Measurements from ENCODE around the gene NFAT5. TPM values are rescaled to one million over a fixed set of nuclear protein-coding genes. Genes with fewer than 3 reads are reported as not detected.

Gene NFAT5
- total and polyA plus RNA-seq, 2 donors (not counting 3 experiments of a cell fraction or from before 2014, with no cell fraction given) = 17.2 to 49.5 TPM

DNA sequence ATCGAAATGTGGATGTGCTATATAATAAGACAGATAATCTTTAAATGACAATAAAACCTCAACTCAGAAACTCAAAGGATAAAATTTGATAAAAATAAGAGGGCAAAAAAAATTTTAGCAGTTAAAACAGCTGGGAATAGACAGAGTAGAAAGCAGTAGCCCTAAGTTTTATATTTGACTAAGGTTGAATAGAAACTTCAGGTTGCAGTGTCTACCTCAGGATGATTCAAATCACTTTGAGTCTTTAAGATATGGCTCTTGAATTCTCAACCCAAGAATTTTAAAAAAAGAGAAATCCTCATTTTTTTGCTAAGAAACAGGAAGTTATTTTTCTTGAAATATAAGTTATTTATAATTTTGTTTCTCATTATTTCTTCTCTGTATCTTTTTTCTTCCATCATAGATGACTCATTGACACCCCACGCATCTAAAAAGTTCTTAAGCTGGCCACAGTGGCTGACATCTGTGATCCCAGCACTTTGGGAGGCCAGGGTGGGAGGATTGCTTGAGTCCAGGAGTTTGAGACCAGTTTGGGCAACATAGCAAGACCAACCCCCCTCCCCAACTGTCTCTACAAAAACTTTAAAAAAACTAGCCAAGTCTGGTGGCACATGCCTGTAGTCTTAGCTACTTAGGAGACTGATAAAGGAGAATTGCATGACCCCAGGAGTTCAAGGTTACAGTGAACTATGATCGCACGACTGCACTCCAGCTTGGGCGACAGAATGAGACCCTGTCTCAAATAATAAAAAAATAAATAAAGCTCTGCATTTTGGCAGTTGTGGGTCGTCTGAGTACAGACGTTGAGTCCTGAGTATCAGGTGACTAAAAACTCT, 23.9 kb downstream of the NFAT5 start:
- Histone ChIP-seq H3K79me2 (ENCODE audit: control insufficient read depth, insufficient read depth, low read length) (peaks cover 69% of the 10 kb centered on the region), H3K27ac (ENCODE audit: insufficient read depth, low read depth, low read length) (no peak overlapping the region), H3K9me1 (replicated peaks; ENCODE audit: control insufficient read depth, extremely low read depth, insufficient read depth, low read length) (peaks cover 2% of the 10 kb centered on the region), H3K27me3 (ENCODE audit: control insufficient read depth in 2 of 2, insufficient read depth in 2 of 2, low read length in 2 of 2) (no peaks in the 10 kb centered on the region), H2AFZ (ENCODE audit: low read depth, low read length) (no peak overlapping the region), H3K4me3 (replicated peaks in 1 of 3; ENCODE audit: insufficient read depth in 1 of 3, low read depth in 1 of 3, low read length in 3 of 3) (no peak overlapping the region), H3K4me1 (ENCODE audit: control insufficient read depth, extremely low read depth, insufficient read depth, low read length) (no peaks in the 10 kb centered on the region), H3K4me2 (ENCODE audit: insufficient read depth, low read length) (no peak overlapping the region), H3K9me3 (replicated peaks; ENCODE audit: control insufficient read depth, insufficient read depth, low read length) (no peaks in the 10 kb centered on the region), H3K9ac (replicated peaks; ENCODE audit: extremely low read depth, insufficient read depth, low read length) (no peak overlapping the region), H3K36me3 (ENCODE audit: control insufficient read depth in 2 of 2, extremely low read depth in 1 of 2, insufficient read depth in 2 of 2, low read length in 2 of 2) (no peaks in the 10 kb centered on the region), H4K20me1 (replicated peaks; ENCODE audit: control insufficient read depth, extremely low read depth, insufficient read depth, low read length) (peaks cover 5% of the 10 kb centered on the region)
- no TSS peak for BruUV-seq (replicated peaks)
- ChIA-PET CTCF (interaction anchor here (1.2 kb wide), 1 partner anchor 194 kb away, joined by 4 read pairs; no protein-coding TSS in a partner anchor), POLR2A (no interaction called here)
- FAIRE-seq = no peak
- TF ChIP-seq FOS (IDR thresholded peaks at IDR 0.05; ENCODE audit: borderline replicate concordance, insufficient read depth, low read length) (peak; percentile 6), GATA2 (IDR thresholded peaks at IDR 0.05; ENCODE audit: insufficient read depth, insufficient read length, low read depth, low read length) (no peak), POLR2A (IDR thresholded peaks at IDR 0.05; ENCODE audit: low read depth, low read length) (no peak), POLR2AphosphoS5 (IDR thresholded peaks at IDR 0.05; ENCODE audit: insufficient read depth, low read depth, low read length) (no peak)
- TF ChIP-seq, protein P1, sequence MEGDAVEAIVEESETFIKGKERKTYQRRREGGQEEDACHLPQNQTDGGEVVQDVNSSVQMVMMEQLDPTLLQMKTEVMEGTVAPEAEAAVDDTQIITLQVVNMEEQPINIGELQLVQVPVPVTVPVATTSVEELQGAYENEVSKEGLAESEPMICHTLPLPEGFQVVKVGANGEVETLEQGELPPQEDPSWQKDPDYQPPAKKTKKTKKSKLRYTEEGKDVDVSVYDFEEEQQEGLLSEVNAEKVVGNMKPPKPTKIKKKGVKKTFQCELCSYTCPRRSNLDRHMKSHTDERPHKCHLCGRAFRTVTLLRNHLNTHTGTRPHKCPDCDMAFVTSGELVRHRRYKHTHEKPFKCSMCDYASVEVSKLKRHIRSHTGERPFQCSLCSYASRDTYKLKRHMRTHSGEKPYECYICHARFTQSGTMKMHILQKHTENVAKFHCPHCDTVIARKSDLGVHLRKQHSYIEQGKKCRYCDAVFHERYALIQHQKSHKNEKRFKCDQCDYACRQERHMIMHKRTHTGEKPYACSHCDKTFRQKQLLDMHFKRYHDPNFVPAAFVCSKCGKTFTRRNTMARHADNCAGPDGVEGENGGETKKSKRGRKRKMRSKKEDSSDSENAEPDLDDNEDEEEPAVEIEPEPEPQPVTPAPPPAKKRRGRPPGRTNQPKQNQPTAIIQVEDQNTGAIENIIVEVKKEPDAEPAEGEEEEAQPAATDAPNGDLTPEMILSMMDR (IDR thresholded peaks at IDR 0.05; ENCODE audit: extremely low read depth in 1 of 2, insufficient read depth in 1 of 2, low read depth in 1 of 2, low read length in 2 of 2) = no peak
- TF ChIP-seq, protein P2, sequence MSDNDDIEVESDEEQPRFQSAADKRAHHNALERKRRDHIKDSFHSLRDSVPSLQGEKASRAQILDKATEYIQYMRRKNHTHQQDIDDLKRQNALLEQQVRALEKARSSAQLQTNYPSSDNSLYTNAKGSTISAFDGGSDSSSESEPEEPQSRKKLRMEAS (IDR thresholded peaks at IDR 0.05; ENCODE audit: insufficient read depth, insufficient read length) = no peak
- no peak for DNase-seq (ENCODE audit: low read depth, low spot score)
- intact Hi-C loops (cut with micrococcal nuclease) = no loop called here
- dilution Hi-C loops (cut with MboI; ENCODE audit: extremely low pct_ligation_motif_present, low sequenced_read_pairs) = no loop called here

Measured in endothelial cell of umbilical vein (primary cell).